8988T (cell line): ENCODE measurements around the gene URI1.

Experiments used
- DNase-seq: peaks from one replicate; pipeline ENCODE4 v3.0.0; 2011

Gene URI1

GRCh38 chr19:29976151-29976943, 34.3 kb downstream of the URI1 start:
- no peak for DNase-seq

DNA sequence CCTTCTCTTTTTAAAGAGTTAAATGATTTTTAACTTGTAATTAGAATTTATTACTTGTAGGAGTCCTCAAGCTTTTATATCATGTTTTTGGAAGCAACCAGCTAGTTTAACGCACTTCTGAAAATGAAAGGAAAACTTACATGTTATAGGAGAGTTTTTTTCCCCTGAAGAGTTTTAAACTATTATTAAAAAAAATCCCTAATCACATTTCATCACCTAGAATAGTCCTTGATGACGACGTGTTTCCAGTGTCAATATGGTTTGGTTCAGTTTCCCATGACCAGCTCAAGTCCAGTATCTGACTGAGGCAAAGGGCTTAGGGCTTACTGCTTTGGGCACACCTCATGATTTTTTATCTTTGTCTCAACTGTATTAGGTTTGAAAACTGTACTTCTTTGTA, 36.0 kb downstream of the URI1 start:
- DNase-seq = no peak

GRCh38 chr19:29983568-29983967, 41.5 kb downstream of the URI1 start:
- DNase-seq = no peak

GRCh38 chr19:29985196-29985595, 43.2 kb downstream of the URI1 start:
- no peak for DNase-seq

DNA sequence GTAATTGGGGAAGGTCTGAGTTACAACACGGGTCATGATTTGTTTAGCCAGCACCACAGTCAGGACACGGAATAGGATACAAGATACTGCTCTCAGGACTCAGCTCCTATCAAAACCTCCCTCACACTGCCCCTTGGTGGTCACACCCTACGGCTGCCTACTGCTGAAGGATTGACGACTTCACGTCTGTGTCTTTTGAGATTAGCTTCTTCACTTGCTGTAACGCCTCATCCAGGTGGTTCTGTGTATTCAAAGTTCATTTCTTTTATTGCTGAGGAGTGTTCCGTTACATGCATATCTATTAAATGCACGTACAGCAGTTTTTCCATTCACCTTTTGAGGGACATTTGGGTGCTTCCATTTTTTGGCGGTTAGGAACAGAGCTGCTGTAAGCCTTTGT, 46.3 kb downstream of the URI1 start:
- no peak for DNase-seq

GRCh38 chr19:29992233-29992867, 50.3 kb downstream of the URI1 start:
- DNase-seq = no peak

GRCh38 chr19:29999490-29999889, 57.5 kb downstream of the URI1 start:
- no peak for DNase-seq

DNA sequence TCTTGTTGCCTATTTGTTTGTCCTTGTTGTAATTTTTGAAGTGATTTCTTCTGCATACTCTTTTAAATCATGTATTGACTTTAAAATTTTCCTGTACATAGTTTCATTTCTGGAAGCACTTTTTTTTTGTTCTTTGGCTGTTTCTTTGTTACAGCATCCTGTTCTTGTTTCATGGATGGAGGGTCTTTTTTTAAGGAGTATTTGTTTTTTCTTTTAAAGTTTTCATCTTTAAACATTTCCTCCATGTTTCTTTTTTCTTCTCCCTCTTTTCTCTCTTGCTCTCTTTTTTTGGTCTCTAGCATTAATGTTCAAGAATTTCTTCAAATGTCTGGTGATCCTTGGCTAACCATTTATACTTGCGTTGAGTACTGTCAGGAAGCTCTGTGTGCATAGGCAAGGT, 58.8 kb downstream of the URI1 start:
- no peak for DNase-seq

DNA sequence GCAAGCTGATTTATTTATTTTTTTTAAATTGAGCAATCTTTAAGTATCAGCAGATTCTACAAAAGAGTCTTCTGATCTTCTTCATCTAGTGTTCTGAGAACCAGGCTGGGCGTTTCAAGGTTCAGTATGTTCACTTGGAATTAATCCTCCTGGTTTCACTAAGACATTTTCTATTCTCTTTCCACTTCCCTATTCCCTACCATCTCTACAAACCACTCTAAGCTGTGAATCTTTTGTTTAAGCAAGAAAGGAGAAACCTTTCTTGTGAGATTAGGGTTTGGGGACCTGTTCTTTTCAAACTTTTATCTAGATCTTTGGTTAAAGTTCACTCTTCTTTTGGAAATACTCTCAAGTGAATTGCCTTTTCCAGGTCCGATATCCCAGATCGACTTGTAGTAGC, 59.3 kb downstream of the URI1 start:
- DNase-seq = no peak

GRCh38 chr19:30001791-30002190, 59.8 kb downstream of the URI1 start:
- no peak for DNase-seq

GRCh38 chr19:30003866-30004265, 61.8 kb downstream of the URI1 start:
- DNase-seq = no peak

GRCh38 chr19:30004403-30004802, 62.4 kb downstream of the URI1 start:
- no peak for DNase-seq

DNA sequence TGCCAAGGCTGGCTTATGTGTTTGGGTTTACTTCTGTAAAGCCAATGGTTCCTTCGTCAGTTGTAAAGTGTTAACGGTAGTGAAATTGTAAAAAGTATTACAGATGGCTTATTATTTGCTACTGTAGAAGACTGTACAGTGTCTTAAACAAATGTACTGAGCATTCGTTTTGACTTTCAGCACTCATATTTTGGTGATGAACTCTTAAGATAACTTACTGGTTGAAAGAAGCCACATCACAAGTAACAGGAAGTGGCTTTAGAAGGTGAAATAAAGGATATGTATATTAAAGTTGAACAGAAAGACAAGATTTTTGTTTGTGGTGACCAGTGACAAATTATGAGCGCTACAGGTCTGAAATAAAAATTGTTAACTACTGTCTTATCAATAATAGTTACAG, 64.2 kb downstream of the URI1 start:
- DNase-seq = no peak

- no peak for DNase-seq
Observed at GRCh38 chr19:30008169-30008568, 66.1 kb downstream of the URI1 start.

- DNase-seq = no peak
Observed at GRCh38 chr19:30009013-30009412, 67.0 kb downstream of the URI1 start.

GRCh38 chr19:30011051-30011578, 69.1 kb downstream of the URI1 start:
- no peak for DNase-seq

DNA sequence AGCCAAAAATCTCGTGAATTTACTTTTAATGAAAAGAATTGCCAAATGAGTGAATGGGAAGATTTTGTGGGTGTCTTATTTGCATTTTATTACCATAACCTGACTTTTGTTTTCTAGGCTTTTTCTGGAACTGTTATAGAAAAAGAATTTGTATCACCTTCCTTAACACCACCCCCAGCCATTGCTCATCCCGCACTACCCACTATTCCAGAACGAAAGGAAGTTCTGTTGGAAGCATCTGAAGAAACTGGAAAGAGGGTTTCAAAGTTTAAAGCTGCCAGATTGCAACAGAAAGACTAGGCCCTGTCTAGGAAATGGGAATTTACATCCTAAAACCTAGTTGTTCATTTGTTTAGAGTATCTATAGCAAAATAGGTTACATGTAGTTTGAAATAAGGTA, 72.7 kb downstream of the URI1 start:
- DNase-seq = no peak

GRCh38 chr19:30017172-30017571, 75.1 kb downstream of the URI1 start:
- DNase-seq = no peak

DNA sequence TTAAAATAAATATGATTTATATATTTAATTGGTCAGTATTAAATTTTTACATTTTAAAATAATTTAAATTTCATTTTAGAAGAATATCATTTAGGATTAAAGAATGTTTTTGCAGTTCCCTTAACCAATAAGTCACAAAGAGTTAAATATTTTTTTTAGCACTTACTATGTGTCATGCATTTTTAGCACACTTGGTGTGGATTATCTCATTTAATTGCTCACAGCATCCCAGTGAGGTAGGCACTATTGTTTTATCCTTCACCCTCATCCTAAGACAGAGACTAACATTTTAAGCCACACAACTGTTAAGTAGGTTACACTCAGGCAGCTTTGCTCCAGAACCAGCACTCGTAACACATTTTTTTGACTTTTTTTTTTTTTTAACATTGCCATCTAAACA, 78.2 kb downstream of the URI1 start:
- DNase-seq = no peak

DNA sequence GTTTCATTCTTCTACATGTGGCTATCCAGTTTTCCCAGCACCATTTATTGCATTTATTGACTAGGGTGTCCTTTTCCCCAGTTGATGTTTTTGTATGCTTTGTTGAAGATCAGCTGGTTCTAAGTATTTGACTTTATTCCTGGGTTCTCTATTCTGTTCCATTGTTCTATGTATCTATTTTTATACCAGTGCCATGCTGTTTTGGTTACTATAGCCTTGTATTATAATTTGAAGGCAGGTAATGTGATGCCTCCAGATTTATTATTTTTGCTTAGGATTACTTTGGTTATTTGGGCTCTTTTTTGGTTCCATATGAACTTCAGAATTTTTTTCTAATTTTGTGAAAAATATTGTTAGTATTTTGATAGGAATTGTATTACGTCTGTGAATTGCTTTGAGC, 80.6 kb downstream of the URI1 start:
- DNase-seq = no peak

DNA sequence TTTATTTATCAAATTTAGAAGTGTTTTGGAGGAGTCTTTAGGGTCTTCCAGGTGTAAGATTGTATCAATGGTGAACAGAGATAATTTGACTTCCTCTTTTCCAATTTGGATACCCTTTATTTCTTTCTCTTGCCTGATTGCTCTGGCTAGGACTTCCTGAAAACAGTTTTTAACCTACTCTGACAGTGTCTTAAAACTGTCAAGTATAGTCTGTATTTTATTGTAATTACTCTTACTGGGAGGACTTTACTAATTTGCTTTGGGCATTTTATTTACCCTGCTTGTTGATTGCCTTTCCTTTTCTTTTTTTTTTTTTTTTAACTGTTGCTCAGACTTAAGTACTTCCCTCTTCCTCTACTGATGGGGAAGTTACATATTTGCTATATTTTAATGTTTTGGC, 81.3 kb downstream of the URI1 start:
- DNase-seq = no peak

DNA sequence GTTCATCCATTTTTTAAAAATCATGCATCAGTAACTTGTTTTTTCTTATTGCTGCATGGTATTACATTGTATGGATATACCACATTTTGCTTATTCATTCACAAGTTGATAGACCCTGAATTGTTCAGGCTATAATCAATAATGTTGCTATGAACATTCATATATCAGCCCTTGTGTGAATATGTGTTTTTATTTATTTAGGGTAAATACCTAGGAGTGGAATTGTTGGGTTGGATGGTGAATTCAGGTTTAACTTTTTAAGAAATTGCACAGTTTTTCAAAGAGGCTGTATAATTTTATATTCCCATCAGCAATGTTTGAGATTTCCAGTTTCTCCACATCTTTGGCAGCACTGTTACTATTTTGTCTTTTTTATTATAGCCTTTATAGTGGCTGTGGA, 82.1 kb downstream of the URI1 start:
- DNase-seq = no peak

- no peak for DNase-seq
Observed at GRCh38 chr19:30026933-30027332, 84.9 kb downstream of the URI1 start.

DNA sequence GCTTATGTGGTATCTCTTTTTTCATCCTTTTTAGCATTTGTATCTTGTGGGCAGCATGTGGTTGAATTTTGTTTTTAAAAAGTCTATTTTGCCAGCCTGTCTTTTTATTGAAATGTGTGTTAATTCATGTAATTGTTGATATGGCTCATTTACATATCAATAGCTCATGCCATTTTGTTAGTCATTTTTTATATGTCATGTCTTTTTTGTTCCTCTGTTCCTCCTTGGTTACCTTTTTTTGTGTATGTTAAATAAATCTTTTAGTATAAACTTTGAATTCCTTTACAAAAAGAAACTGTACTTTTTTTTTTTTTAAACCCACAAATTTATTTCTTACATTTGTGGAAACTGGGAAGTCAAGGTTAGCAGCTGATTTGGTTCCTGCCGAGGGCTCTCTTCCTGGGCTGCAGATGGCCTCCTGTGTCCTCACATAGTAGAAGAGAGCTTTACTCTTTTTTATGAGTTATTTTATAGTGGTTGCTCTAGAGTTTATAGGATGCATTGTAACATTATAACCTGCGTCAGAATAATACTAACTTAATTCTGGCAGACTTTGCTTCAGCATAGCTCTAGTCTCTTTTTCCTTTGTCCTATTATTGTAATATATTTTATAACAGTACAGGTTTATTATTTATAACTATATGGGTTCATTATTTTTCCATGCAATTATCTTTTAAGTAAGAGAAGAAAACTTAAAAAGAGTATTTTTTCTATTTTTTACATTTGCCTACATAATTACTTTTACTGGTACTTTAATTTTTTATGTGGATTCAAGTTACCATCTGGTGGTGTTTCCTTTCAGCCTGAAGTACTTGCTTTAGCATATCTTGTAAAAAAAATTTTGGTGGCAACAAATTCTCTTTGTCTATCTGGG, 86.3 kb downstream of the URI1 start:
- DNase-seq = no peak
